RCC 7860 (cell line): Measurements from ENCODE around the gene RPS6KA1.
"Not testable (repeated sequence)": the region's sequence is repeated elsewhere in the genome, so short reads cannot be mapped to it uniquely, and the experiment has no call there.

ENCODE experiments used
- DNase-seq: peaks from one replicate; pipeline ENCODE4 v3.0.0-alpha.2; 2015; ENCODE audit warnings: low spot score
- FAIRE-seq: peaks from 2 replicates; lab custom pipeline; 2012; peaks lifted over from hg19 to GRCh38; lab: Jason Lieb, UNC

Gene RPS6KA1

DNA sequence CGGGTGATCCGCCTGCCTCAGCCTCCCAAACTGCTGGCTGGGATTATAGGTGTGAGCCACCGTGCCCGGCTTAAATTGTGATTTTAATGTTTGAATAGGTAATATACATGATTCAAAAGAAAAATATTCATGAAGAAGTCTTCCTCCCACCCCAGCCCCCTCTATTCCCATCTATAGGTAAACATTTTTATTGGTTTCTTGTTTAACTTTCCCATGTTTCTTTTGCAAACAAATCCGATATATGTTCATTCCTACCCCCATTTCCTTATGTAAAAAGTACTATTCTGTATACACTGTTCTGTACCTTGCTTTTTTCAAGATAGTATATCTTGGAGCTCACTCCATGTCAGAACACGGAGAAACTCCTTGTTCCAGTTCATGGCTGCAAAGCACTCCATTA is 23.2 kb downstream of the RPS6KA1 start:
- DNase-seq: no peak
- no peak for FAIRE-seq

DNA sequence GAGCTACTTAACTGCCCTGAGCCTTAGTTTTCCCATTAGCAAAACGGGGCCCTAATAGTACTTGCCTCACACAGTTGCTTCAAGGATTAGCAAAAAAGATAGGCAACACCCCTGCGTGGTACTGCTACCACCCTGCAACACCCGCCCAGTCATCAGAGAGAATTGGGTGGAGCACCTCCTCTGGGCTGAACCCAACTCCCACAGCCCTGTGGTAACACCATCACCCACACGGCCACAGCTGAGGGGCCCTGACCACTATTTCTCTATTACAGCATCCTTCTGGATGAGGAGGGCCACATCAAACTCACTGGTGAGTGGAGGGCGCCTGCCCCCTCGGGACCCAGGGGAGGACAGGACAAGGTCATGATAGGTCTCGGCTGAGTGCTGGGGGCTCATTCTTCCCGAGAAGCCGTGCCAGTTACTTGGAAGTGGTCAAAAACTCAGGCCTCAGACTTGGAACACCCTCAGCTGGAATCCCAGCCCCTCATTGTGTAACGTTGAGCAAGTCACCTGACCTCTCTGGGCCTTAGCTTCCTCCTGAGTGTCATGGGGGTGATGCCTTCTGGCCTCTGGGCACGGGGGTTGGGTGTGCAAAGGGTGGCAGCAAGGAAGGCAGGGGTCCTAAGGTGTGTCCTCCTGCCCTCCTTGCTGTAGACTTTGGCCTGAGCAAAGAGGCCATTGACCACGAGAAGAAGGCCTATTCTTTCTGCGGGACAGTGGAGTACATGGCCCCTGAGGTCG is 24.6 kb downstream of the RPS6KA1 start:
- no peak for DNase-seq
- FAIRE-seq: no peak

DNA sequence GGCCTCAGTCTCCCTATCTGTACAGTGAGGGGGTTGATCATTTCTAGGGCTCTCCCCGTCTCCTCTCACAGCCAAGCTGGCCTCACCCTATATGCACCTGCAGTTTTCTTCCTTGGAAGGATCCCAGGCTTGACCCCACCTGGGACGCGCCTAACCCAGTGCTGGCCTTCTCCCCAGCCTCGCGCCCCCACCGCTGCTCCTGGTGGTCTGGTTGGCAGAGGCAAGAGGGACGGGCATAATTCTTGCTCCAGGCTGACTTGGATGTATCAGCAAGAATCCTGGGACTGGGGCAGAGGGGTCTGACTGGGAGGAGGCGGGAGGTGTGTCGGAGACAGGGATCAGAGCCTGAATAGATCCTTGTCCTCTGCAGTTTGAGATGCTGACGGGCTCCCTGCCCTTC is 25.2 kb downstream of the RPS6KA1 start:
- no peak for DNase-seq
- no peak for FAIRE-seq

DNA sequence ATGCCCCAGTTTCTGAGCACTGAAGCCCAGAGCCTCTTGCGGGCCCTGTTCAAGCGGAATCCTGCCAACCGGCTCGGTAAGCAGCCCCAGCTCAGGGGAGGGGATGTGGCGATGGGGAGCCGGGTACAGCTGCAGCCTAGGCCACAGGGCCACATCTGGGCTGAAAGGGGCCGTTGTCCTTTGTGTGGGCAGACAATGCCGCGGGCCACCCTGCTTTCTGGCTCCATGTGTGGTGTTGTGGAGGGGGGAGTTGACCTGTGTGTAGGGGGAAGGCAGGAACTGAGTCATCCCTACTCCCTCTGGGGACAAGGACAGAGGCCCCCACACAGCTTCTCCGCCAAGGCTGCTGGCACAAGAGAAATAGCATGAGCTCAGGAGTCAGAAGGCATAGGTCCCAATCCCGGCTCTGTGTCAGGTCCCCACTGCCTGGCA is 26.0 kb downstream of the RPS6KA1 start:
- FAIRE-seq (no peak), DNase-seq (peak; percentile 19)

DNA sequence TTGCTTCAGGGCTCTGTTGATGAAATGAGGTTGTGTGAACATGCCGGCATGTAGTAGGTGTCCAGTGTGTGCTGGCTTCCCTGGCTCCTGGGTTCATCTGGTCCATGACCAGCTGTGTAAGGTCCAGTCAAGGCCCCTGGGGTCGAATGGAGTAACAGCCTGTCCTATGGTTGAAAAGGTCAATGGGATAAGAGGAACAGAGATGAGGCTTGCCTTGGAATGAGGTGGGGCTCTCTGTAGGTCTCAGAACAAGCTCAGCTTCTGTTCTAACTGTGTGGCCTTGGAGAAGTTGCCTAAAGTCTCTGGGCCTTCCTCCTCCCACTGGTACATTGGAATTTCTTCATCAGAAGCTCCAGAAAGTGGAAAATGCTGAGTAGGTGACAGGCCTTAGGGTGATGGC is 26.6 kb downstream of the RPS6KA1 start:
- no peak for FAIRE-seq

GRCh38 chr1:26557008-26557407 is 27.4 kb downstream of the RPS6KA1 start:
- FAIRE-seq (no peak), DNase-seq (no peak)

More for the DNA sequence above, 26.6 kb downstream of the RPS6KA1 start:
- DNase-seq: no peak

GRCh38 chr1:26558685-26559048 is 29.1 kb downstream of the RPS6KA1 start:
- no peak for DNase-seq

GRCh38 chr1:26560403-26560780 is 30.8 kb downstream of the RPS6KA1 start:
- DNase-seq: no peak
- no peak for FAIRE-seq

More at GRCh38 chr1:26558685-26559048, 29.1 kb downstream of the RPS6KA1 start:
- FAIRE-seq: no peak

DNA sequence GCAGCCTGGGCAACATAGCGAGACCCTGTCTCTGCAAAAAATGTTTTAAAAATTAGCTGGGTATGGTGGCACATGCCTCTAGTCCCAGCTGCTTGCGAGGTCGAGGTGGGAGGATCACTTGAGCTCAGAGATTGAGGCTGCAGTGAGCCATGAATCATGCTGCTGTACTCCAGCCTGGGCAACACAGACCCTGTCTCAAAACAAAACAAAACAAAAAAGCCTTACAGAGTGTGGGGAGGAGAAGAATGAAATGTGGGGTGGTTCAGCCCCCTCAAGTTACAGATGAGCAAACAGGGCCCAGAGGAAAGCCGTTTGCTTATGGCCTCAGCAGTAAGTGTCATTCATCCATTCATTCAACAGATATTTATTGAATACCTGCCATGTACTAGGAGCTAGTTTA is 40.7 kb downstream of the RPS6KA1 start:
- DNase-seq: peak; percentile 30
- no peak for FAIRE-seq

DNA sequence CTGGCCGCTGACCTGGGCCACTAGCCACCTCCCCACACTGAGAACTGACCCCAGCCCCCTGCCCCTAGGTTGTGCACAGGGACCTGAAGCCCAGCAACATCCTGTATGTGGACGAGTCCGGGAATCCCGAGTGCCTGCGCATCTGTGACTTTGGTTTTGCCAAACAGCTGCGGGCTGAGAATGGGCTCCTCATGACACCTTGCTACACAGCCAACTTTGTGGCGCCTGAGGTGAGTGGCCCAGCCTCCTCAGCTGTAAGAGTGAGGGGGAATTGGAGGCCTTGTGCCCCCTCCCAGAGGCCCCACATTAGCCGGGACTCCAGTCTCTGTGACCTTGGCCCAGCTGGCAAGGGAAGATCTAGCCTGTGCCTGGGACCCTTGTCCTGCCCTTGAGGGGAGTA is 41.8 kb downstream of the RPS6KA1 start:
- DNase-seq (no peak), FAIRE-seq (no peak)

DNA sequence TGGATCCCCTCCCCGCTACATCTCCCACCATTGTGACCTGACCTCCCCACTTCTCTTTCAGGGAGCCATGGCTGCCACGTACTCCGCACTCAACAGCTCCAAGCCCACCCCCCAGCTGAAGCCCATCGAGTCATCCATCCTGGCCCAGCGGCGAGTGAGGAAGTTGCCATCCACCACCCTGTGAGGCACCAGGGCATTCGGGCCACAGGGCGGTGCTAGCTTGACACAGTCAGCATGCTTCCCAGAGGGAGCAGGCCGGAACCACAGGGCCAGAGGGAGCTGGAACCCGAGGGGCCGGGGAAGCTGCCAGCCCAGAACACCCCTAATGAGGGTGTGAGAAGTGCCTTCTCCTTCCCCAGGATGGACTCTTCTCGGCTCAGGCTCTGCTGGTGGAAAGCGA is 44.5 kb downstream of the RPS6KA1 start:
- FAIRE-seq (no peak), DNase-seq (no peak)

- DNase-seq: peak; percentile 69
- FAIRE-seq: peak; percentile 65
Observed at GRCh38 chr1:26574719-26575251, 45.2 kb downstream of the RPS6KA1 start.

DNA sequence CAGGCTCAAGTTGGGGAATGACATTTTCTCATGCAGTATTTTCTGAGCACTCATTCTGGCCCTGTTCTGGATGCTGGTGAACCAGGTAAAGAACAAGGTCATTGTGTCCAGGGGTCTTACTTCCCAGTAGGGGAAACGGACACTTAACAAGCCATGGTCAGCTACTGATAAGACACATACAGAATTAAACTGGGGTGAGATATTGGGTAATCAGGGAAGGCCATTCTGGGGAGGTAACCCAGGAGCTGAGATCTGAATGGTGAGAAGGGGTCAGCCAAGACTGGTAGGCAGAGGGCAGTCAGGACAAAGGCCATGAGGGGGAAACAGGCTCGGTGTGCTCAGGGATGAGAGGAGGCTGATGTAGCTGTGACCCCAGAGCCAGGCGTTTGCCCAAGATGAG is 45.8 kb downstream of the RPS6KA1 start:
- DNase-seq: no peak
- no peak for FAIRE-seq

DNA sequence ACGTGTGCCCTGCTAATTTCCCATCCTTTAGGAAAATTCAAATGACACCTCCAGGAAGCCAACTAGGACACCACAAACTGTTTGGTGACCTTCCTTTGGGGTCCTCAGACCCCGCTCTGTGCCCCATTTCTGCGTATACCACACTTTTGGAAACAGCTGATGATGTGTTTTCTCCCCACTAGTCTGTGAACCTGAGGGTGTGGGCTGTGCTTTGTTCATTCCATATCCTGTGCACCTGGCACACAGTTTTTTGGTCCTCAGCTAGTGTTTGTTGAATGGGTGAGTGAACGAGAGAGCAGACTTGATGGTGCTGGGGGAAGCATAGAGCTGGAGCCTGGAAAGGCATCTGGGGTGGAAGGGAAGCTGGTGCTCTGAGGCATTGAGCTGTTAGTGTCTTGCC is 48.6 kb downstream of the RPS6KA1 start:
- FAIRE-seq: no peak
- no peak for DNase-seq

DNA sequence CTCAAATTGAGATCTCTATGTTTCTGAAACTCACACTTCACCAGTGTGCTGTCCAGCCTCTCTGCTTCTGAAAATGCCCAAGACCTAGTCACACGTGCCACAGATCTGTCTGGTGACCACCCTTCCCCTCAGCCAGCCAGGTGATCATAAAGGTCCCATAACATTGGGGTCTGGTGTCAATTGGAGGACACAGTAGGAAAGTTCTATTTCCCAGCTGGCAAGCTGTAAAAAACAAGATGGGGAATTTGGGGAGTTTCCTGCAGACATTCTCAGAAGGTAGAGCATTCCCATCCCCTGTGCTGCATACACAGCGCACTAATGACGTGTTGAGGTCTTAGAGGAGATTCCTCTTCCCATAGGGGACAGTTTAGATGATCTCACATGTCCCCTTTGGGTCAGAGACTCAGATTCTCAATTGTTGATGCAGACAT is 50.1 kb downstream of the RPS6KA1 start:
- no peak for DNase-seq
- FAIRE-seq: no peak

DNA sequence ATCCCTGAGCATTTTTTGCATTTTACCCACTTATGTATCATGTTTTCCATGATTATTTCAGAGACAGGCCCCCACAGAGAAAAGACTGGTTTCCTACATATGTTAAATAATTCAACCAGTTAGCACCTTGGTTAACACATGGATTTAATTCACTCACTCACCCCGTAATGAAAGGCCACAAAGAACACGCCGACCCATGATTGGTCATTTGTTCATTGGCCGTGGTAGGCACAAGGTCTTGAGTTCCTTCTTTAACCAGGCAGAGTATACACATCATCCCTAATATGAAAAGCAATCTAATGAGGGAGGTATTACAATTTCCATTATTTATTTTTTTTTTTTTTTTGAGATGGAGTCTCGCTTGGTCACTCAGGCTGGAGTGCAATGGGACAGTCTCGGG is 50.6 kb downstream of the RPS6KA1 start:
- FAIRE-seq (no peak), DNase-seq (no peak)

DNA sequence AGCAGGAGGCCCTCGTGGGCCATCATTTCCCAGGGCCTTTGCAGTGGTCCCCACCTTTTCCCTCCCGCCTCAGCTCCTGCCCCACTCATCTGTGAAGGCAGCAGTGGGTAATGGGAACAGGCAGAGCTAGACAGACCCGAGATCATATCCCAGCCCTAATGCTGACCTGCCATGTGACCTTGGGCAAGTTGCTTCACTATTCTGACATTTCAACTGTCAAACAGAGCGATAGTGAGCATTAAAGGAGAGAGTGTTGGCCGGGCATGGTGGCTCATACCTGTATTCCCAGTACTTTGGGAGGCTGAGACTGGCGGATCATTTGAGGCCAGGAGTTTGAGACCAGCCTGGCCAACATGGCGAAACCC is 51.7 kb downstream of the RPS6KA1 start:
- FAIRE-seq (no peak), DNase-seq (no peak)

GRCh38 chr1:26582053-26582835 is 52.7 kb downstream of the RPS6KA1 start:
- DNase-seq (peak; percentile 56), FAIRE-seq (no peak)

DNA sequence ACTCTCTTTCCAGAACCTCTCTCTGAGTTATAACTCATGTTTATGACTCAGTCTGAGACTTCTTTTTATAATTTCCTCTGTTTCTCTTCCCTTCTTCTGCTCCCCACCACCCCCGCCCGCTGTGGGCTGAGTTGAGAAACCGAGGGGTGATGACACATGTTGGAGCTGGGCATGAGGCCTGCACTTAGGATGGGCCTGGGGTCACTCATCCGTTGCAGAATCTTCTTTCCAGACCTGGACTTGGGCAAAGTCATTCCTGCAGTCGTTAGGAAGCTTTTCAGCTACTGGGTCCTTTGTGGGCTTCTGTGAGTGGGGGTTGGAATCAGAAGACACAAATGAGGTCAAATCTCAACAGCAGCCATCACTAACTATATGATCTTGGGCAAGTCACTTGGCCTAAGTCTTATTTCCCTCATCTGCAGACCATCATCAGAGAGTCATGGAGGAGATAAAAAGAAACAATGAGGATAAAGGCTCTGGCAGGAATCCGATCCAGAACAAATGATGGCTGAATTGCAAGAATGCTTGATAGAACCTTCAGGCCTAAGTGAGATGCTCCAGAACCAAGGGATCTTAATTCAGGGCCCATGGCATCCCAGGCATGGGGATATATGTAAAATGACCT is 53.4 kb downstream of the RPS6KA1 start:
- FAIRE-seq (peak; percentile 94), DNase-seq (peak; percentile 94)

- FAIRE-seq (no peak), DNase-seq (peak; percentile 47)
Observed at GRCh38 chr1:26583646-26584485, 54.3 kb downstream of the RPS6KA1 start.

GRCh38 chr1:26584588-26584987 is 55.0 kb downstream of the RPS6KA1 start:
- FAIRE-seq, DNase-seq: not testable (repeated sequence)
